Rectal smooth muscle tissue (tissue), 1 donor: ENCODE results near the gene CHRDL1.
"Not testable (repeated sequence)": the region's sequence is repeated elsewhere in the genome, so short reads cannot be mapped to it uniquely, and the experiment has no call there.

Experiments used
- H3K27ac ChIP-seq: one replicate; pipeline ENCODE4 v1.7.0; 2013; ENCODE audit warnings: low read depth, low read length, inconsistent platforms
- H3K27me3 ChIP-seq: one replicate; pipeline ENCODE4 v1.7.0; 2013; ENCODE audit warnings: low read length; ENCODE audit not compliant: control insufficient read depth, insufficient read depth
- H3K36me3 ChIP-seq: one replicate; pipeline ENCODE4 v1.7.0; 2013; ENCODE audit warnings: low read length; ENCODE audit not compliant: control insufficient read depth, insufficient read depth
- H3K4me1 ChIP-seq: one replicate; pipeline ENCODE4 v1.7.0; 2013; ENCODE audit warnings: low read length; ENCODE audit not compliant: control insufficient read depth, insufficient read depth
- H3K4me3 ChIP-seq: one replicate; pipeline ENCODE4 v1.7.0; 2013; ENCODE audit warnings: low read length
- H3K9ac ChIP-seq: one replicate; pipeline ENCODE4 v1.7.0; 2013; ENCODE audit warnings: low read length

CHRDL1 gene, protein sequence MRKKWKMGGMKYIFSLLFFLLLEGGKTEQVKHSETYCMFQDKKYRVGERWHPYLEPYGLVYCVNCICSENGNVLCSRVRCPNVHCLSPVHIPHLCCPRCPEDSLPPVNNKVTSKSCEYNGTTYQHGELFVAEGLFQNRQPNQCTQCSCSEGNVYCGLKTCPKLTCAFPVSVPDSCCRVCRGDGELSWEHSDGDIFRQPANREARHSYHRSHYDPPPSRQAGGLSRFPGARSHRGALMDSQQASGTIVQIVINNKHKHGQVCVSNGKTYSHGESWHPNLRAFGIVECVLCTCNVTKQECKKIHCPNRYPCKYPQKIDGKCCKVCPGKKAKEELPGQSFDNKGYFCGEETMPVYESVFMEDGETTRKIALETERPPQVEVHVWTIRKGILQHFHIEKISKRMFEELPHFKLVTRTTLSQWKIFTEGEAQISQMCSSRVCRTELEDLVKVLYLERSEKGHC

DNA sequence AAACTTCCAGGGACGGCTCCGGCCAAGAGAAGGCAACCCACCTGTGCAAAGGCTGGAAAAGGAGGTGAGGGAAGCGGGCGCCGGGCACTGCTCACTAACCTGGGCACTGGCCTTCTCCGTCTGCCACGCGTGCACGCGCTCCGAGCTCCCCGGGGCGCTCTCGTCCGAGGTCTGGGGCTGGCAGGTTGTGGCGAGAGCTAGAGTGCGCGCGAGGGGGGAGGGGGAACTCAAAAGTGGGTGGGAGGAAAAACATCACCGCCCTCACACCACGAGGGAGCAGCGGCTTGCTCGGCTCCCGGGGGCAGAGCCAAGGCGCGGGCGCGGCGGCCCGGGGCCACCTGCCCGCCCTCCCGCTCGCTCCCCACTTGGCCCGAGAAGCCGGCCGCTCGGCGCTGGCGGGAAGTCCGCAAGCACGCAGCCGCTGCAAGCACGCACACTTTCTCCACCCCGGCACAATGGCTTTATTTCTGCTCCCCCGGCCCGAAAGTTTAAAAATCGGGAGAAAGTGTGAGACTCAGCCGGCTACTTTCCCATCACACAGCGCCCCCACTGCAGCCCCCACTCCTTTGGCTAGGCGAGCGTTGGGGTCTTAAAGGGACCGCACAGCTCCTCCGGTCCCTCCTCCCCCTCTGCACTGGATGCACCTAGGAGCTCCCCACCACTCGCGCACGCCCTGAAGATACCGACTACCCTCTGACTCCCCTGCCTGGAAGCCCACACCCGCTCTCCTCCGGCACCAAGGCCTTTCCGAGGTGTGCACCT, at the start of gene CHRDL1:
Gene CHRDL1, minus strand, starts transcription at position 173 of the 762 bp plus-strand sequence. CDS start 3,636 bp downstream, outside the sequence.
- peaks cover 4% of the 10 kb centered on the region for H3K27me3 ChIP-seq

GRCh38 chrX:110836982-110837381, 41.4 kb upstream of the CHRDL1 start:
- no peak overlapping the region for H3K4me3 ChIP-seq
- no peaks in the 10 kb centered on the region for H3K4me1 ChIP-seq
- H3K36me3 ChIP-seq: no peaks in the 10 kb centered on the region
- no peaks in the 10 kb centered on the region for H3K27me3 ChIP-seq
- no peak overlapping the region for H3K27ac ChIP-seq
- H3K9ac ChIP-seq: no peak overlapping the region

More for the DNA sequence above, at the start of gene CHRDL1:
- Histone ChIP-seq H3K27ac (peak within 1 kb of the TSS; percentile 38), H3K4me3 (peak within 1 kb of the TSS; percentile 44), H3K4me1 (no peaks in the 10 kb centered on the region), H3K9ac (no peak within 1 kb of the TSS), H3K36me3 (no peaks in the 10 kb centered on the region)

GRCh38 chrX:110836451-110836850, 40.8 kb upstream of the CHRDL1 start:
- no peak overlapping the region for H3K4me3 ChIP-seq
- H3K27ac ChIP-seq: no peak overlapping the region
- no peaks in the 10 kb centered on the region for H3K27me3 ChIP-seq
- H3K9ac ChIP-seq: no peak overlapping the region
- H3K36me3 ChIP-seq: no peaks in the 10 kb centered on the region
- H3K4me1 ChIP-seq: no peaks in the 10 kb centered on the region

DNA sequence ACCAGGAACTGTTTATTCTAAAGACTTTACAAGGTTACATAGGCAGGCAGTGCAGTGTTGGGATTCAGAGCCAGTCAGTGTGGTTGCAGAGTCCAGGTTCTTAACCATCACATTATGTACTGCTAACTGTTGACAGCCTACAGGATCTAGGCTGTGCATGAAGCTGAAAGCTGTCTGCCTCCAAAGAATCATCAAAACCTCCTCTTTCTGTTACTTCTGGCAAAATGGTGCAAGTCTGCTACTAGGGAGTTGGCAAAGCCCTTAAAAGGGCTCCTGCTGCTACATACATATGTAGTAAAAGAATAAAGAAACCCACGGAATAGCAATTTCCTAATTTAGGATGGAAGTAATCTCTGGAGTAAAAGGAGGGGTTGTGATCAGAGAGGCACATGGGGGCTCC, 40.4 kb upstream of the CHRDL1 start:
- Histone ChIP-seq H3K4me3 (no peak overlapping the region), H3K9ac (no peak overlapping the region), H3K36me3 (no peaks in the 10 kb centered on the region), H3K4me1 (no peaks in the 10 kb centered on the region), H3K27me3 (no peaks in the 10 kb centered on the region), H3K27ac (no peak overlapping the region)

GRCh38 chrX:110825972-110826371, 30.4 kb upstream of the CHRDL1 start:
- H3K27ac ChIP-seq: no peak overlapping the region

GRCh38 chrX:110816543-110816942, 20.9 kb upstream of the CHRDL1 start:
- H3K9ac ChIP-seq, H3K36me3 ChIP-seq, H3K4me1 ChIP-seq, H3K4me3 ChIP-seq, H3K27me3 ChIP-seq, H3K27ac ChIP-seq: not testable (repeated sequence)

More at GRCh38 chrX:110825972-110826371, 30.4 kb upstream of the CHRDL1 start:
- Histone ChIP-seq H3K4me1 (no peaks in the 10 kb centered on the region), H3K36me3 (no peaks in the 10 kb centered on the region), H3K9ac (no peak overlapping the region), H3K27me3 (no peaks in the 10 kb centered on the region), H3K4me3 (no peak overlapping the region)

- Histone ChIP-seq H3K27ac (no peak overlapping the region), H3K27me3 (no peaks in the 10 kb centered on the region), H3K9ac (no peak overlapping the region), H3K36me3 (no peaks in the 10 kb centered on the region), H3K4me3 (no peak overlapping the region), H3K4me1 (peaks cover 2% of the 10 kb centered on the region)
These were observed 10.5 kb upstream of the CHRDL1 start for GRCh38 chrX:110806145-110806544.

DNA sequence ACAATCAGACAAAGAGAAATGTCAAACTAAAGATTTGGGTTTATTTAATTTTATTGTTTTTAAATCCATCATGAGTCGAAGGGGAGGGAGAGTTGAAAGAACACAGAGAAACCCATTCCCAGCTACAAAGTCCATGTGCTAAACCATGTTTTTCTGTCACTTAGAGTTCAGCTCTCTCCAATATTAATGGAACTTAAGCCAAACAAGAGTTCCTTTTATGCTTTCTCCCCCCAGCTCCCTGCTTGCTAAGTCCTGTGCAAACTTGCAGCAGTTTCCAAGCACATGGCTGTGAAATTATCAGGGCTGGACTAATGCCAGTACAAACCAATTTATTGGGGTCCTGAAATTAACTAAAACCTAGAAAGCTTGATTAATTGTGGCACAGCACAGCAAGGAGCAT, 9.7 kb upstream of the CHRDL1 start:
- H3K4me3 ChIP-seq: no peak overlapping the region

DNA sequence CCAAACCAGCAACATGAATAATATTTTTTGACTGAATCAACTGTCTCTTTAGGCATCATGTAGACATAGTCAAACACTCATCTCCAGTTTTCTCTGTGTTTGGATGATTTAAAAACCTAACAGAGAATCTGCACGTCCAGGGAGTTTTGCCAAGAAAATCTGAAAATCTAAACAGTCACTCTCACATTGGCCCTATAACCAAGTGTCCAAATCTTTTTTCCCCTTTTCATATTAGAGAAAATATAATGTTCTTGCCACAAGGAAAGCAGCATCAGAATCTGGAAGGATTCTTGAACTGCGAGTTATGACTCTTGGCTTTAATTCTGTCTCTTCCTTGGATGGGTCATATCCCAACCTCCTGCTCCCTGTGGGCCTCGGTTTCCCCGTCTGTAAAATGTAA, 8.8 kb upstream of the CHRDL1 start:
- no peaks in the 10 kb centered on the region for H3K27me3 ChIP-seq
- no peak overlapping the region for H3K27ac ChIP-seq
- H3K4me3 ChIP-seq: no peak overlapping the region
- H3K36me3 ChIP-seq: no peaks in the 10 kb centered on the region
- H3K9ac ChIP-seq: no peak overlapping the region
- peaks cover 2% of the 10 kb centered on the region for H3K4me1 ChIP-seq

More for the DNA sequence above, 9.7 kb upstream of the CHRDL1 start:
- no peaks in the 10 kb centered on the region for H3K27me3 ChIP-seq
- no peak overlapping the region for H3K27ac ChIP-seq
- no peak overlapping the region for H3K9ac ChIP-seq
- H3K4me1 ChIP-seq: peaks cover 2% of the 10 kb centered on the region
- no peaks in the 10 kb centered on the region for H3K36me3 ChIP-seq

GRCh38 chrX:110803506-110803905, 7.9 kb upstream of the CHRDL1 start:
- Histone ChIP-seq H3K27ac (no peak overlapping the region), H3K9ac (no peak overlapping the region), H3K27me3 (no peaks in the 10 kb centered on the region), H3K4me3 (no peak overlapping the region), H3K36me3 (no peaks in the 10 kb centered on the region), H3K4me1 (peaks cover 2% of the 10 kb centered on the region)

DNA sequence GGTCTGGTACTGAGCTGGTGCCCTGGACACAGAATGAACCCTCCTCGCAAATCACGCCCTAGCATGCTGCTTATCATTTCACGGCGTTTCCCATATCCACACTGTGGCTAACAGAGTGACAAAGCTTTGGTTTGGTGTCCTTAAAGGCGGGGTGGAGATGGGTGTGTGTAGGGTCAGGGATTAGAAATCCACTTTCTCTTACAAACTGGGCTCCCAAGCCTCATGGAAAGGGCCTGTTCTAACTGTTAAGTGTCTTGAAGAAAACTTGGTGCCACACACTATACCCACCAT, 735 bp upstream of the CHRDL1 start:
- Histone ChIP-seq H3K4me1 (no peaks in the 10 kb centered on the region), H3K36me3 (no peaks in the 10 kb centered on the region), H3K4me3 (peak overlapping the region; percentile 44), H3K9ac (no peak overlapping the region), H3K27ac (peak overlapping the region; percentile 15), H3K27me3 (peaks cover 4% of the 10 kb centered on the region)

DNA sequence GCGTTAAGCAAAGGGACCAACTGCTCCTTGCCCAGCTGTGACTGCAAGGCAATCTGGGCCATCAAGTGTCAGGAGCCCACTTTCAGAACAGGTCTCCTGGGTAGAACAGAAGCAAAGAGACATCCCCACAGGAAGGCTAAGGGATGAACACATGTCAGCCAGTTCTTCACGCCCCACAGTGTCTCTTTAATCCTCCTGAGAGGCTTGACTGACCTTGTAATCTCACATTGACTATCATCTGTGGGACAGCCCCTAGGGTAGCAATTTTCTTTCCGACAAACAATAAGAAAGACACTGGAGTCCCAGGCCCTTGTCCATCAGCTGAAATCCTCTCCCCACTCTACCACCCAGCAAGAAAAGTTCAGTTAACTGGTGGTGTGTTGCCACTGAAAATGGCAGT, 1.0 kb downstream of the CHRDL1 start:
- no peak overlapping the region for H3K4me3 ChIP-seq
- H3K27ac ChIP-seq: no peak overlapping the region

More for the DNA sequence above, 1.0 kb downstream of the CHRDL1 start:
- no peaks in the 10 kb centered on the region for H3K36me3 ChIP-seq
- H3K27me3 ChIP-seq: peaks cover 4% of the 10 kb centered on the region
- H3K4me1 ChIP-seq: no peaks in the 10 kb centered on the region
- no peak overlapping the region for H3K9ac ChIP-seq
